Nephron (organoid): ENCODE results near the gene RELN.

Source experiments
- H3K27ac Mint-ChIP-seq, 3 experiments: 2 replicates each; pipeline ENCODE4 v1.8.0; 2020; ENCODE audit warnings: mixed read lengths in 3 of 3, mild to moderate bottlenecking in 2 of 3, moderate library complexity in 1 of 3
- H3K27me3 Mint-ChIP-seq: 2 replicates; pipeline ENCODE4 v1.8.0; 2021; ENCODE audit warnings: low read depth, mild to moderate bottlenecking, moderate library complexity, mixed read lengths
- H3K36me3 Mint-ChIP-seq: 2 replicates; pipeline ENCODE4 v1.8.0; 2020; ENCODE audit warnings: low read depth, mixed read lengths
- H3K4me1 Mint-ChIP-seq: 2 replicates; pipeline ENCODE4 v1.8.0; 2020; ENCODE audit warnings: mixed read lengths
- H3K4me3 Mint-ChIP-seq, 3 experiments: 2 replicates each; pipeline ENCODE4 v1.8.0; 2020; ENCODE audit warnings: mild to moderate bottlenecking in 3 of 3, mixed read lengths in 3 of 3, moderate library complexity in 2 of 3
- H3K9me3 Mint-ChIP-seq: 2 replicates; pipeline ENCODE4 v1.8.0; 2020; ENCODE audit warnings: mixed read lengths
- TF ChIP-seq, protein P1 (sequence below), 3 experiments: fragments of 200-600 bp; sonication (generic); IDR thresholded peaks; one replicate each; pipeline ENCODE4 v1.5.0; 2021; ENCODE audit warnings: antibody characterized with exemption in 3 of 3; ENCODE audit not compliant: unreplicated experiment in 3 of 3

The RELN gene

DNA sequence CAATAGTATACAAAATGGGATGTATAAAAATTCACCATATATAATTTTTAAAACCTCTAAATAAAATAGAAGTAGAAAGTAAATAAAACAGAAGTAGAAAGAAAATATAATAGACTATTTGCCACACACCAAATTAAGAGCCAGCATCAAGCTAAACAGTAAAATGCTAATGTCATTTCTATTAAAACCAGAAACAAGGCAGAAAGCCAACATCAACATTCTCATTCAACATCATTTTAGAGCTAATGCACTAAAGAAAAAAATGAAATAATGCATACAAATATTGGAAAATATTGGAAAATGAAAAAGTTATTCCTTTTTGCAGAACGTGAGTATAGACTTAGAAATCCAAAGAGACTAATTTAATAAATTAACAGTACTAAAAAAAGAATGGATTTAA is 23.4 kb upstream of the RELN start:
- H3K27me3 Mint-ChIP-seq: no peaks in the 10 kb centered on the region
- no peaks in the 10 kb centered on the region for H3K9me3 Mint-ChIP-seq
- H3K36me3 Mint-ChIP-seq: no peaks in the 10 kb centered on the region
- TF ChIP-seq, protein P1, sequence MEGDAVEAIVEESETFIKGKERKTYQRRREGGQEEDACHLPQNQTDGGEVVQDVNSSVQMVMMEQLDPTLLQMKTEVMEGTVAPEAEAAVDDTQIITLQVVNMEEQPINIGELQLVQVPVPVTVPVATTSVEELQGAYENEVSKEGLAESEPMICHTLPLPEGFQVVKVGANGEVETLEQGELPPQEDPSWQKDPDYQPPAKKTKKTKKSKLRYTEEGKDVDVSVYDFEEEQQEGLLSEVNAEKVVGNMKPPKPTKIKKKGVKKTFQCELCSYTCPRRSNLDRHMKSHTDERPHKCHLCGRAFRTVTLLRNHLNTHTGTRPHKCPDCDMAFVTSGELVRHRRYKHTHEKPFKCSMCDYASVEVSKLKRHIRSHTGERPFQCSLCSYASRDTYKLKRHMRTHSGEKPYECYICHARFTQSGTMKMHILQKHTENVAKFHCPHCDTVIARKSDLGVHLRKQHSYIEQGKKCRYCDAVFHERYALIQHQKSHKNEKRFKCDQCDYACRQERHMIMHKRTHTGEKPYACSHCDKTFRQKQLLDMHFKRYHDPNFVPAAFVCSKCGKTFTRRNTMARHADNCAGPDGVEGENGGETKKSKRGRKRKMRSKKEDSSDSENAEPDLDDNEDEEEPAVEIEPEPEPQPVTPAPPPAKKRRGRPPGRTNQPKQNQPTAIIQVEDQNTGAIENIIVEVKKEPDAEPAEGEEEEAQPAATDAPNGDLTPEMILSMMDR (IDR thresholded peaks at IDR 0.05; ENCODE audit: unreplicated experiment in 3 of 3): no peak
- no peak overlapping the region for H3K27ac Mint-ChIP-seq
- H3K4me1 Mint-ChIP-seq: no peaks in the 10 kb centered on the region
- H3K4me3 Mint-ChIP-seq: no peak overlapping the region

DNA sequence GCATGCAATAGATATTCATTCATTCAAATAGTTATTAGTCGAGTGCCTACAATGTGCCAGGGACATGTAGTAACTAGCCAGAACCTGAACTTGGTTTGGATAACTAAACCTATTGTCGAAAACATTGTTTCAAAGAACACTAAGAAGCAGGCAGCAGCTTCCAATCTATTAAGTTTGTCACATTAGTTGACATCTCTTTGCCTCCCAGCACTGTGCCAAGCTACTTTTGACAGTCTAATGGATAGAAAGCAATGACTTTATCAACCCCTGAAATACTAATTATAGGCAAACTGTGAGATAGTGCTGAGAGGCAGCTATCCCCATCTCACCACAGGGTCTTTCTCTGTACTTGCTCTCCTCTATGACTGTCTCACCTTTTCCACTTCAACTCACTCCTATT is 22.4 kb upstream of the RELN start:
- H3K4me1 Mint-ChIP-seq: no peaks in the 10 kb centered on the region
- H3K9me3 Mint-ChIP-seq: no peaks in the 10 kb centered on the region
- H3K36me3 Mint-ChIP-seq: no peaks in the 10 kb centered on the region
- H3K4me3 Mint-ChIP-seq: no peak overlapping the region
- no peak overlapping the region for H3K27ac Mint-ChIP-seq
- TF ChIP-seq, protein P1 (IDR thresholded peaks at IDR 0.05; ENCODE audit: unreplicated experiment in 3 of 3): no peak
- no peaks in the 10 kb centered on the region for H3K27me3 Mint-ChIP-seq

DNA sequence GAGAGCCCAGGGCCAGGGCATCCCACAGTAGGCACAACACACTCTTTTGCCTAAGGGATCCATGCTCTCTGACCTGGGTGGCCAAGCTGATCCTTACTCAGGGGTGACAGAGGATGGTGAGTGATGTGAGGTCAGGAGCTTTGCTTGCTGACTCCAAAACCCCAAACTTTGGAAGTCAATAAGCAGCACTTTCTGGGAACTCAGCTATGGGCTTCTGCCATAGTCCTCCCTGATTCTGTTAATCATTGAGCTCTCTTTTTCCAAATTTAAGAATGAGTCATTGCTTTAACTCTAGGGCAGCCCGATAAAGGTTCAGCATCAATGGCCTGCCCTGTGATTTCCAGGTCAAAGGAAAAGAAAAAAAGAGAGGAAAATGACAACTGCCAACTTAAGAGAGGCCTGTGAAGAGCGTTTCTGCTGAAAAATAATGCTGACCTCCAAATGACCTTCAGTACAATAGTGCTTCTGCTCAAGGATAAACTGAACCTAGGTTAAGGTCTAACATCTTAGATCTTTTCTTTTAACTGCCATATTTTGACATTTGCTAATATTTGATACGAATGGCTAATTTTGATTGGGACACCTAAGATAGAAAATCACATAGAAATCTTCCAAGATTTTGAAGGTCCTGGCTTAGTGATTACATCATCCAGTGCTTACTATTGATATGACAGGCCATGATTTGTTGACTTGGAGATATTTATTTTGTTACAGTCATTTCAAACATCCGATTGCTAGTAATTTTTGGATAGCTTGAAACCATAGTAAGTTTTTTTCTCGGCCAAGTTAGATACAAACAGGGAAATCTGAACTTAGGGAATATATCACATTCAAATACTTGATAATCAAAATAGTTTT is 20.8 kb upstream of the RELN start:
- H3K4me3 Mint-ChIP-seq: no peak overlapping the region
- no peaks in the 10 kb centered on the region for H3K36me3 Mint-ChIP-seq
- TF ChIP-seq, protein P1 (IDR thresholded peaks at IDR 0.05; ENCODE audit: unreplicated experiment in 3 of 3): no peak
- H3K27me3 Mint-ChIP-seq: no peaks in the 10 kb centered on the region
- no peaks in the 10 kb centered on the region for H3K9me3 Mint-ChIP-seq
- H3K27ac Mint-ChIP-seq: no peak overlapping the region
- no peaks in the 10 kb centered on the region for H3K4me1 Mint-ChIP-seq

DNA sequence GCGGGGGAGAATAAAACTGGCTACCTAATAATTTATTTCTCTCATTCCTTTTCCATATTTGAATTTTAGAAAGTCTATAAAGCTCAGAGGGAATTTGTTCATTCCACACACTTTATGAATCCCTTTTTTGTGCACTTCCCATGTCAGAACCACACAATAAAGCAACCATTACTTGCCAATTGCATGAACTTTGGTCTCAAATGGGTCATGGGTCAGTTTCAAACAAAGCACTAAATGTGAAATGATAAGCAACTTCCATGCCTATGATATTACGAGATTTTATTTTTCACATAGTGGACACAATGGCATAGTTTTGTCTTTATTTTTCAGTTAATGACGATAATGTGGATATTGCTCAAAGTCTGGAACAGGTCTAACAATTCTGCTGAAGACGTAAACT is 18.6 kb upstream of the RELN start:
- TF ChIP-seq, protein P1 (IDR thresholded peaks at IDR 0.05; ENCODE audit: unreplicated experiment in 3 of 3): no peak
- H3K27ac Mint-ChIP-seq: no peak overlapping the region
- H3K9me3 Mint-ChIP-seq: no peaks in the 10 kb centered on the region
- H3K4me3 Mint-ChIP-seq: no peak overlapping the region
- H3K36me3 Mint-ChIP-seq: no peaks in the 10 kb centered on the region
- no peaks in the 10 kb centered on the region for H3K27me3 Mint-ChIP-seq
- H3K4me1 Mint-ChIP-seq: no peaks in the 10 kb centered on the region

DNA sequence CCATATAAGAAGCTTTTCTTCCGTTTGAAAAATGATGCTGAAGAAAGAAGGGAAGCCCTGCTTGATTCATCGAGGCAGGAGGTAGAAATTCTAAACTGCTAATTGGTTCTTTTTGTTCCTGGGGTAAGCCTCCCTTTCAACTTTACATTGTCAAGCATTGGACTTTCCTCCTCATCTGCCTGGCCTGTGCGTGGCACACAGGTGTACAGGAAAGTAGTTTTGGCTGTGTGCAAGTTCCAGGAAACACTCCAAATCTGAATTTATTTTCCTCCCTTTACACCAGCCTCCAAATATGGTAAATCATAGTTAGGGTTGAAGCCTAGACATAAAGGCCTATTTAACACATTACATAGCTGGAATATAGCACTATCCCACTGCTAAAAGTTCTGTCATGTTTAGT is 18.2 kb upstream of the RELN start:
- H3K4me3 Mint-ChIP-seq: no peak overlapping the region

More for the DNA sequence above, 18.2 kb upstream of the RELN start:
- H3K4me1 Mint-ChIP-seq: no peaks in the 10 kb centered on the region
- TF ChIP-seq, protein P1 (IDR thresholded peaks at IDR 0.05; ENCODE audit: unreplicated experiment in 3 of 3): no peak
- H3K27me3 Mint-ChIP-seq: no peaks in the 10 kb centered on the region
- H3K9me3 Mint-ChIP-seq: no peaks in the 10 kb centered on the region
- H3K27ac Mint-ChIP-seq: no peak overlapping the region
- H3K36me3 Mint-ChIP-seq: no peaks in the 10 kb centered on the region
